Measurements from ENCODE around the gene NHLRC3. TPM values are rescaled to one million over a fixed set of nuclear protein-coding genes. Genes with fewer than 3 reads are reported as not detected.
"Not testable (repeated sequence)": the region's sequence is repeated elsewhere in the genome, so short reads cannot be mapped to it uniquely, and the experiment has no call there.

The NHLRC3 gene
- total RNA-seq, 1 experiment from 2014 or later, result 10.6 TPM

DNA sequence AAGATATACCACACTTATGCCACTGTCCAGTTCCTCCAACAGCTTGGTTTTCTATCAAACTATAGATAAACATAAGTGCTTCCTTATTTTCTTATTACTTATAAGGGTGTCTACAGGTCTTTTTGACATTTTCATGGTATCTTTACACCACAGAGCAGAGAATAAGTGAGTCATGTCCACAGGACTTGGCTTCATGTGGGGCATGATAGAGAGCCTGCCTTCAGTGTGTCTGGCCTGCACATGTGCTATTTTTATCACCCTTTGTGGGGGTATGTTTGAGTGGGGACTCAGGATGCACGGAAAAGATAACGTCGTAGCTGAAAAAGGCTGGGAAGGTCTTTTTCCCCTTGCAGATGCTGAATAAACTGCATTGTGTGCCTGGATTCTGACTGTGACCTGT, 39.5 kb upstream of the NHLRC3 start:
- no peak for ATAC-seq
- H3F3A ChIP-seq (ENCODE audit: low read length, unreplicated experiment), result no peaks in the 10 kb centered on the region
- no TSS peak for BruUV-seq (replicated peaks)

DNA sequence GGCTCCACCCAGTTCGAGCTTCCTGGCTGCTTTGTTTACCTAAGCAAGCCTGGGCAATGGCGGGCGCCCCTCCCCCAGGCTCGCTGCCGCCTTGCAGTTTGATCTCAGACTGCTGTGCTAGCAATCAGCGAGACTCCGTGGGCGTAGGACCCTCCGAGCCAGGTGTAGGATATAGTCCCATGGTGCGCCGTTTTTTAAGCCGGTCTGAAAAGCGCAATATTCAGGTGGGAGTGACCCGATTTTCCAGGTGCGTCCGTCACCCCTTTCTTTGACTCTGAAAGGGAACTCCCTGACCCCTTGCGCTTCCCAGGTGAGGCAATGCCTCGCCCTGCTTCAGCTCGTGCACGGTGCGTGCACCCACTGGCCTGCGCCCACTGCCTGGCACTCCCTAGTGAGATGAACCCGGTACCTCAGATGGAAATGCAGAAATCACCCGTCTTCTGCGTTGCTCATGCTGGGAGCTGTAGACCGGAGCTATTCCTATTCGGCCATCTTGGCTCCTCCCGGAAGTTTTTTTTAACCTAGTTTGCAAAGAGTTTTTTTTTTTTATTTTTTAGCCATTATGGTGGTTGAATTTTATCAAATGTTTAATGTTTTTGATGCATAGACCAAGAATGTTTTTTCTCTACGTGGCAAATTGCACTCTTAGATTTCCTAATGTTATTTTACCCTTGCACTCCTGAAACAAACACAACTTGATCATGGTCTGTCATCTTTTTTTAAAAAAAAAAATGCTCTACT, 31.7 kb upstream of the NHLRC3 start:
- DNase-seq; H3K9me2 ChIP-seq (replicated peaks; ENCODE audit: low read length); intact Hi-C loops (cut with micrococcal nuclease); H3K79me2 ChIP-seq (ENCODE audit: low read length); CTCF ChIA-PET; H3K4me3 ChIP-seq (ENCODE audit: low read length); ATAC-seq; H3K36me3 ChIP-seq (ENCODE audit: low read depth, low read length); H3F3A ChIP-seq (ENCODE audit: low read length, unreplicated experiment); H3K27ac ChIP-seq (ENCODE audit: low read length); H3K9me3 ChIP-seq (ENCODE audit: low read length); H3K9ac ChIP-seq (ENCODE audit: low read length); H4K20me1 ChIP-seq (ENCODE audit: low read length); H3K4me1 ChIP-seq (ENCODE audit: insufficient read depth, low read length); H3K27me3 ChIP-seq (ENCODE audit: low read length): not testable (repeated sequence)
- POLR2A ChIA-PET (ENCODE audit: unreplicated experiment), result interaction anchor here (0.6 kb wide), 1 partner anchor 219 kb away, joined by 4 read pairs; no protein-coding TSS in a partner anchor
- BruUV-seq (replicated peaks), result TSS peak; percentile 10
- Histone ChIP-seq H2AFZ (ENCODE audit: low read length) (0 out of 2 replicates have a peak overlapping the region, but pooled peaks have one; percentile 42), H3K4me2 (ENCODE audit: low read length) (peak overlapping the region; percentile 48; the same call in 1 of the 2 replicates)

More for the DNA sequence above, 39.5 kb upstream of the NHLRC3 start:
- Histone ChIP-seq H3K79me2 (ENCODE audit: low read length) (no peaks in the 10 kb centered on the region), H3K9me3 (ENCODE audit: low read length) (no peaks in the 10 kb centered on the region), H3K9me2 (replicated peaks; ENCODE audit: low read length) (no peaks in the 10 kb centered on the region), H2AFZ (ENCODE audit: low read length) (no peak overlapping the region), H3K9ac (ENCODE audit: low read length) (no peak overlapping the region), H3K27me3 (ENCODE audit: low read length) (no peaks in the 10 kb centered on the region), H3K4me1 (ENCODE audit: insufficient read depth, low read length) (no peaks in the 10 kb centered on the region), H3K4me2 (ENCODE audit: low read length) (no peak overlapping the region), H3K27ac (ENCODE audit: low read length) (no peak overlapping the region), H4K20me1 (ENCODE audit: low read length) (no peaks in the 10 kb centered on the region), H3K36me3 (ENCODE audit: low read depth, low read length) (no peaks in the 10 kb centered on the region), H3K4me3 (ENCODE audit: low read length) (no peak overlapping the region)
- TF ChIP-seq EZH2 (IDR thresholded peaks at IDR 0.05; ENCODE audit: low read length, unreplicated experiment) (no peak), CTCF (conservative IDR thresholded peaks at IDR 0.05; ENCODE audit: low read depth, low read length) (no peak), EZH2phosphoT487 (IDR thresholded peaks at IDR 0.05; ENCODE audit: borderline replicate concordance, low read length) (no peak)
- ChIA-PET CTCF (no interaction called here), POLR2A (ENCODE audit: unreplicated experiment) (no interaction called here)
- intact Hi-C loops (cut with micrococcal nuclease), result no loop called here
- no peak for DNase-seq

GRCh38 chr13:39012608-39013007, 25.6 kb upstream of the NHLRC3 start:
- no peaks in the 10 kb centered on the region for H3F3A ChIP-seq (ENCODE audit: low read length, unreplicated experiment)
- CTCF ChIA-PET, result no interaction called here
- no peak overlapping the region for H3K27ac ChIP-seq (ENCODE audit: low read length)
- DNase-seq (no peak), ATAC-seq (peak; percentile 33; the same call in 1 of the 2 replicates)
- no peak overlapping the region for H3K4me3 ChIP-seq (ENCODE audit: low read length)
- H3K9me3 ChIP-seq (ENCODE audit: low read length), result no peaks in the 10 kb centered on the region
- no peak overlapping the region for H3K4me2 ChIP-seq (ENCODE audit: low read length)
- POLR2A ChIA-PET (ENCODE audit: unreplicated experiment), result no interaction called here
- BruUV-seq (replicated peaks), result no TSS peak
- no peaks in the 10 kb centered on the region for H3K4me1 ChIP-seq (ENCODE audit: insufficient read depth, low read length)
- TF ChIP-seq CTCF (conservative IDR thresholded peaks at IDR 0.05; ENCODE audit: low read depth, low read length) (peak; percentile 36; the same call in 1 of the 2 replicates), EZH2 (IDR thresholded peaks at IDR 0.05; ENCODE audit: low read length, unreplicated experiment) (no peak)
- H3K36me3 ChIP-seq (ENCODE audit: low read depth, low read length), result peaks cover 31% of the 10 kb centered on the region
- no peak overlapping the region for H3K9ac ChIP-seq (ENCODE audit: low read length)
- intact Hi-C loops (cut with micrococcal nuclease), result no loop called here
- H3K27me3 ChIP-seq (ENCODE audit: low read length), result no peaks in the 10 kb centered on the region
- H4K20me1 ChIP-seq (ENCODE audit: low read length), result no peaks in the 10 kb centered on the region
- no peaks in the 10 kb centered on the region for H3K79me2 ChIP-seq (ENCODE audit: low read length)
- H2AFZ ChIP-seq (ENCODE audit: low read length), result no peak overlapping the region
- no peaks in the 10 kb centered on the region for H3K9me2 ChIP-seq (replicated peaks; ENCODE audit: low read length)
